ENCODE results near the gene CCNA2.
A peak's percentile ranks its signal among the peaks of the same experiment; 100 is the strongest.

Gene CCNA2

GRCh38 chr4:121823505-121824170, at the start of gene CCNA2:
CCNA2 (minus strand) TSS chr4:121823883; CDS start chr4:121823628, 255 bp downstream.
- Histone ChIP-seq H3K27me3 (ENCODE audit: low read depth) (no peaks in the 10 kb centered on the region), H3K4me1 (peaks cover 22% of the 10 kb centered on the region), H3K36me3 (replicated peaks) (peaks cover 48% of the 10 kb centered on the region), H3K9me3 (no peaks in the 10 kb centered on the region), H3K4me3 (peak within 1 kb of the TSS; percentile 95)
- peak; percentile 96 to 99 for DNase-seq (ENCODE audit: low spot score in 2 of 2)
- in situ Hi-C loops (cut with MboI; ENCODE audit: low sequenced_read_pairs): no loop called here

- no peaks in the 10 kb centered on the region for H3K9me3 ChIP-seq
- peaks cover 22% of the 10 kb centered on the region for H3K36me3 ChIP-seq (replicated peaks)
- in situ Hi-C loops (cut with MboI; ENCODE audit: low sequenced_read_pairs): no loop called here
- H3K4me1 ChIP-seq: peaks cover 5% of the 10 kb centered on the region
- H3K4me3 ChIP-seq: peak within 1 kb of the TSS; percentile 86
- peak; percentile 96 to 100 for DNase-seq (ENCODE audit: low spot score in 2 of 2)
- H3K27me3 ChIP-seq (ENCODE audit: low read depth): no peaks in the 10 kb centered on the region
Observed at GRCh38 chr4:121869841-121870822, 46.4 kb upstream of the CCNA2 start, which contains the start of gene BBS7. BBS7 (minus strand) TSS chr4:121870474; CDS start chr4:121870313, 161 bp downstream.

- in situ Hi-C loops (cut with MboI; ENCODE audit: low sequenced_read_pairs): no loop called here
- peaks cover 47% of the 10 kb centered on the region for H3K36me3 ChIP-seq (replicated peaks)
Observed at GRCh38 chr4:121863799-121864198, 40.1 kb upstream of the CCNA2 start.

GRCh38 chr4:121861426-121861825, 37.7 kb upstream of the CCNA2 start:
- no peak overlapping the region for H3K4me3 ChIP-seq
- peaks cover 38% of the 10 kb centered on the region for H3K36me3 ChIP-seq (replicated peaks)
- in situ Hi-C loops (cut with MboI; ENCODE audit: low sequenced_read_pairs): no loop called here
- no peak for DNase-seq (ENCODE audit: low spot score in 2 of 2)
- no peaks in the 10 kb centered on the region for H3K4me1 ChIP-seq
- no peaks in the 10 kb centered on the region for H3K9me3 ChIP-seq
- H3K27me3 ChIP-seq (ENCODE audit: low read depth): no peaks in the 10 kb centered on the region

More at GRCh38 chr4:121863799-121864198, 40.1 kb upstream of the CCNA2 start:
- DNase-seq (ENCODE audit: low spot score in 2 of 2): no peak
- no peaks in the 10 kb centered on the region for H3K27me3 ChIP-seq (ENCODE audit: low read depth)
- no peak overlapping the region for H3K4me3 ChIP-seq
- no peaks in the 10 kb centered on the region; the same call in 1 of the 2 replicates for H3K4me1 ChIP-seq
- no peaks in the 10 kb centered on the region for H3K9me3 ChIP-seq

GRCh38 chr4:121860121-121860520, 36.4 kb upstream of the CCNA2 start:
- Histone ChIP-seq H3K4me1 (no peaks in the 10 kb centered on the region), H3K9me3 (no peaks in the 10 kb centered on the region), H3K4me3 (no peak overlapping the region), H3K36me3 (replicated peaks) (peaks cover 31% of the 10 kb centered on the region), H3K27me3 (ENCODE audit: low read depth) (no peaks in the 10 kb centered on the region)
- DNase-seq (ENCODE audit: low spot score in 2 of 2): no peak
- in situ Hi-C loops (cut with MboI; ENCODE audit: low sequenced_read_pairs): no loop called here

GRCh38 chr4:121851354-121851753, 27.7 kb upstream of the CCNA2 start:
- Histone ChIP-seq H3K27me3 (ENCODE audit: low read depth) (no peaks in the 10 kb centered on the region), H3K9me3 (no peaks in the 10 kb centered on the region), H3K4me1 (no peaks in the 10 kb centered on the region), H3K36me3 (replicated peaks) (peaks cover 18% of the 10 kb centered on the region), H3K4me3 (no peak overlapping the region)
- DNase-seq (ENCODE audit: low spot score in 2 of 2): no peak
- in situ Hi-C loops (cut with MboI; ENCODE audit: low sequenced_read_pairs): no loop called here

- no peaks in the 10 kb centered on the region for H3K27me3 ChIP-seq (ENCODE audit: low read depth)
- no peaks in the 10 kb centered on the region for H3K4me1 ChIP-seq
- in situ Hi-C loops (cut with MboI; ENCODE audit: low sequenced_read_pairs): no loop called here
- DNase-seq (ENCODE audit: low spot score in 2 of 2): no peak
- no peaks in the 10 kb centered on the region for H3K9me3 ChIP-seq
- peaks cover 22% of the 10 kb centered on the region for H3K36me3 ChIP-seq (replicated peaks)
- no peak overlapping the region for H3K4me3 ChIP-seq
Observed at GRCh38 chr4:121846662-121847061, 23.0 kb upstream of the CCNA2 start.

GRCh38 chr4:121842862-121843261, 19.2 kb upstream of the CCNA2 start:
- in situ Hi-C loops (cut with MboI; ENCODE audit: low sequenced_read_pairs): no loop called here
- Histone ChIP-seq H3K4me1 (no peaks in the 10 kb centered on the region), H3K9me3 (no peaks in the 10 kb centered on the region), H3K36me3 (replicated peaks) (peaks cover 9% of the 10 kb centered on the region), H3K4me3 (no peak overlapping the region), H3K27me3 (ENCODE audit: low read depth) (no peaks in the 10 kb centered on the region)
- no peak for DNase-seq (ENCODE audit: low spot score in 2 of 2)

GRCh38 chr4:121838136-121838535, 14.5 kb upstream of the CCNA2 start:
- Histone ChIP-seq H3K9me3 (no peaks in the 10 kb centered on the region), H3K4me3 (no peak overlapping the region), H3K36me3 (replicated peaks) (peaks cover 13% of the 10 kb centered on the region), H3K4me1 (no peaks in the 10 kb centered on the region), H3K27me3 (ENCODE audit: low read depth) (no peaks in the 10 kb centered on the region)
- DNase-seq (ENCODE audit: low spot score in 2 of 2): no peak
- in situ Hi-C loops (cut with MboI; ENCODE audit: low sequenced_read_pairs): no loop called here

GRCh38 chr4:121829511-121829910, 5.8 kb upstream of the CCNA2 start:
- Histone ChIP-seq H3K36me3 (replicated peaks) (peaks cover 6% of the 10 kb centered on the region), H3K4me3 (no peak overlapping the region), H3K27me3 (ENCODE audit: low read depth) (no peaks in the 10 kb centered on the region), H3K9me3 (no peaks in the 10 kb centered on the region), H3K4me1 (no peaks in the 10 kb centered on the region; the same call in 1 of the 2 replicates)
- in situ Hi-C loops (cut with MboI; ENCODE audit: low sequenced_read_pairs): no loop called here
- no peak for DNase-seq (ENCODE audit: low spot score in 2 of 2)

- Histone ChIP-seq H3K4me1 (peaks cover 4% of the 10 kb centered on the region), H3K4me3 (no peak overlapping the region), H3K9me3 (no peaks in the 10 kb centered on the region), H3K27me3 (ENCODE audit: low read depth) (no peaks in the 10 kb centered on the region), H3K36me3 (replicated peaks) (peaks cover 8% of the 10 kb centered on the region)
- in situ Hi-C loops (cut with MboI; ENCODE audit: low sequenced_read_pairs): no loop called here
- DNase-seq (ENCODE audit: low spot score in 2 of 2): no peak
Observed at GRCh38 chr4:121827853-121828252, 4.2 kb upstream of the CCNA2 start.

- Histone ChIP-seq H3K9me3 (no peaks in the 10 kb centered on the region), H3K27me3 (ENCODE audit: low read depth) (no peaks in the 10 kb centered on the region), H3K4me3 (no peak overlapping the region), H3K36me3 (replicated peaks) (peaks cover 35% of the 10 kb centered on the region), H3K4me1 (peaks cover 20% of the 10 kb centered on the region)
- in situ Hi-C loops (cut with MboI; ENCODE audit: low sequenced_read_pairs): no loop called here
- DNase-seq (ENCODE audit: low spot score in 2 of 2): no peak
Observed at GRCh38 chr4:121824950-121825349, 1.3 kb upstream of the CCNA2 start.

- DNase-seq (ENCODE audit: low spot score in 2 of 2): no peak
- H3K4me1 ChIP-seq: peaks cover 22% of the 10 kb centered on the region
- H3K4me3 ChIP-seq: peak overlapping the region; percentile 95
- in situ Hi-C loops (cut with MboI; ENCODE audit: low sequenced_read_pairs): no loop called here
- H3K9me3 ChIP-seq: no peaks in the 10 kb centered on the region
- H3K36me3 ChIP-seq (replicated peaks): peaks cover 43% of the 10 kb centered on the region
- no peaks in the 10 kb centered on the region for H3K27me3 ChIP-seq (ENCODE audit: low read depth)
Observed at GRCh38 chr4:121824171-121824527, 466 bp upstream of the CCNA2 start.

Data from HAP-1 (cell line).